NCI-H2029 (cell line): Measurements from ENCODE around the gene BAHD1.

Experiments
- DNase-seq: peaks from one replicate; lab custom pipeline; 2025; lab: John Stamatoyannopoulos, UW

BAHD1 gene

DNA sequence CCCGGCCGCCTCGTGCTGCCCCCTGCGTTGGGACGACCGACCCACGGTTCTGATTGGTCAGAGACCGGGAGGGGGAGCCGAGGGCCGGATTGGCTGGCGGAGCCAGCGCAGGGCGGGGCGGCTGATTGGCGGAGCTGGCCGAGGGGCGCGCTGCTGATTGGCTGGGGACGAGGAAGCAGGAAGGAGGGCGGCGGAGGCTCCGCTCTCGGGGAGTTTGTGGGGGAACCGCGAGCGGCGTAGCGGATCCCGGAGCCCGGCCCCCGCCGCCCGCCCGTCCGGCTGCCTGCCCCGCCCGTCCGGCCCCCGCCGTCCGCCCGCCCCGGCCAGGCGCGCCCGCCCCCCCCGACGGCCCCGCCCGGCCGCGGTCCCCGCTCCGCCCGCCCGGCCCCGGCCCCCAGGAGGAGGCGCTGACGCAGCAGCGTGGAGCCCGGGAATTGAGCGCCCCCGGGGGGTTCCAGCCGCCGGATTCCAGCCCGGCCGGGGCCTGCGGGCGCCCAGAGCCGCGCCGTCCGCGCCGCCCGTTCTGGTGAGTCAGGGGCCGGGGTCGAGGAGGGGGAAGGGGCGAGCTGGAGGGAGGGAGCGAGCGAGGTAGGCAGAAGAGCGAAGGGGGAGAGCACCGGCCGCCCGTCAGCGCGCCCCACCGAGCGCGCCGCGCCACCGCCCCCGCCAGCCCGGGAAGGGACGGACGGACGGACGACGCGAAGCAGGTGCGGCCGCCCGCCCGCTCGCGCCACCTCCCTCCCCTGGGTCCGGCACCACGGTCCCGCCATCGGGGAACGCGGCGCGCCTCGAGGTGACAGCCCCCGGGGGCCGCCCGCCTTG, at the start of gene BAHD1:
Gene BAHD1 (plus strand): TSS at position 211 of the 822 bp plus-strand sequence. CDS start 17,512 bp downstream, outside the sequence.
- peak; percentile 85 for DNase-seq

DNA sequence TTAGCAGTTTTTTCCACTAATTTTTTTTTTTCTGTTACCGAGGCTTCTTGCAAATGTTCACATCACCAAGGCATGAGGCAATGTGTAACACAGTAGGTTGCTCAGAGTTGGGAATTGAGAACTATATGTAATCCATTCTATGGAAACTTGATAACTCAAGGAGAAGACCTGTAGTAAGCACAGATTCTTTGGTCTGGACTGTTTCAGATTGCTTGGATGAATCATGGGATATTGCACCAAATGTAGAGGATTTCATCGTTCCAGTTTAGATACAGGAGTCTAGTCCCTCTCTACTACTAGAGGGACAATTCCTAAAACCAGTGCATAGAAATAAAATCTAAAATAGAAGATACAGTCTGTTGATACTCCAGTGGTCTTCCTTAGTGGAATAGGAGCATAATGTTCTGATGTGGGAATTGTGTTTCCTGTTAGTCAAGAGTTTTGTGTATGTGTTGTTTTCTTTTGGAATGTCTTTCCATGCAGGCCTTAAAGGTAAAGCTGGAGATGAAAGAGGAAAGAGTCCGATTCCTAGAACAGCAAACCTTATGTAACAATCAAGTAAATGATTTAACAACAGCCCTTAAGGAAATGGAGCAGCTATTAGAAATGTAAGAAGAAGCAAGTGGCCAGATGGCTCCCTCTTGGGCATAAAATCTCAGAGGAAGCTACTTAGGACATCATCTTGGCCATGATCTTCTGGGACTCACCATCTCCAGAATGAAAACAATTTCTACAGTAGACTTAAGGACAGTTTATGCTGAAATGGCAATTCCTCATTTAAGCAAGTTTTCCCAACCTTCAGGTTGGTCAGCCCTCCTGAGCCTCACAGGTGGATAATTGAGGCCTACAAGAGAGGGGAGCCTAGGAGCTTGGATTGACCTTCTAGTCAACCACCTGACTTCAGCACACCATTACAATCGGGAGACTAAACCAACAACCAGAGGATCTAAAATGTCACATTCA, 47.5 kb upstream of the BAHD1 start:
- no peak for DNase-seq

DNA sequence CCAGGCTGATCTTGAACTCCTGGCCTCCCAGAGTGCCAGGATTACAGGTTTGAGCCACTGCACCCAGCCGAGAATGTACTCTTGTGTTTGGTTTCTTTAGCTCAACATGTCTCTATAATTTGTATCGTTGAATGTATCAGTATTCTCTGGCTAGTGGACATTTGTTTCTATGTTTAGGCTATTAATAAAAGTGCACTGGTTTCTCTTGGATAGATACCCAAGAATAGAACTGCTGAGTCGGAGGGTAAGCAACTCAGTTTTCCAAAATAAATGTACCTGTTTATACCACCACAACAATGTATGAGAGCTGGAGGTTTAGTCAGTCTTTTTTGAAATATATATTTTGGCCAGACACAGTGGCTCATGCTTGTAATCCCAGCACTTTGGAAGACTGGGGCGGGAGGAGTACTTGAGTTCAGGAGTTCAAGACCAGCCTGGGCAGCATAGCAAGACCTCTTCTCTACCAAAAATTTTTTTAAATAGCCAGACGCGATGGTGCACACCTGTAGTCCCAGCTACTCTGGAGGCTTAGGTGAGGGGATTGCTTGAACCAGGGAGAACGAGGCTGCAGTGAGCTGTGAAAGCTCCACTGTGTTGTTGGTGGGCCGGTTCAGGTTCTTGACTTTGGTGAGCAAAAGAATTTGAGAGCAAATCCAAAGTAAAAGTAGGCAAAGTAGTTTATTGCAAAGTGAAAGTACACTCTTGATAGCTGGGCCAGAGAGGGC, 42.9 kb upstream of the BAHD1 start:
- no peak for DNase-seq

DNA sequence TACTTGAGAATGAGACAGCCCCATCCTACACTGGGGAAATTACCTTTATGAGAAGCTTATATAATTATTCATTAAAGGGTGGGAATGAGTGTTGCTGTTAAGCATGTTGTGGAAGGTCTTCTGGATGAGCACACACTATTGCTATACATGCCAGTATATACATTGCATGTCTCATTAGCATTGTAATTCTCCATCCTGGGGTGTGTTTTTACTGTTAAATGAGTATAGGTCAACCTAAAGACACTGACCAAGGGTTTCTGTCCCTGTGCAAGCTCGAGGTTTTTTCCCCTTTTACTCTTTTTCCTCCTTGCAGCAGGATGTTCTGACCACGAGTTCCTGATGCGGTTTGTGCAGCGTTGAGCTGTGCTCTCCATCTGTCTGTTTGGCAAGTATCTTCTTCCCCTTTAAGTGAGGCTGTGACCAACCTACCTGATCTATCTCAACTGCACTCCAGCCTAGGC, 42.3 kb upstream of the BAHD1 start:
- no peak for DNase-seq

DNA sequence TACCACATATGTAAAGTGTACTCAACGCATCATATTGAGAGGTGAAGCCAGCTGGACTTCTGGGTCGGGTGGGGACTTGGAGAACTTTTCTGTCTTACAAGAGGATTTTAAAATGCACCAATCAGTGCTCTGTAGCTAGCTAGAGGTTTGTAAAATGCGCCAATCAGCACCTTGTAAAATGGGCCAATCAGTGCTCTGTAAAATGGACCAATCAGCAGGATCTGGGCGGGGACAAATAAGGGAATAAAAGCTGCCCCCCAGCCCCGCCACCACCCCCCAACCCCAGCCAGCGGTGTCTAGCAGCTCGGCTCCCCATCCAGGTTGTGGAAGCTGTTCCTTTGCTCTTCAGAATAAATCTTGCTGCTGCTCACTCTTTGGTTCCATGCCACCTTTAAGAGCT, 41.4 kb upstream of the BAHD1 start:
- DNase-seq, result no peak

DNA sequence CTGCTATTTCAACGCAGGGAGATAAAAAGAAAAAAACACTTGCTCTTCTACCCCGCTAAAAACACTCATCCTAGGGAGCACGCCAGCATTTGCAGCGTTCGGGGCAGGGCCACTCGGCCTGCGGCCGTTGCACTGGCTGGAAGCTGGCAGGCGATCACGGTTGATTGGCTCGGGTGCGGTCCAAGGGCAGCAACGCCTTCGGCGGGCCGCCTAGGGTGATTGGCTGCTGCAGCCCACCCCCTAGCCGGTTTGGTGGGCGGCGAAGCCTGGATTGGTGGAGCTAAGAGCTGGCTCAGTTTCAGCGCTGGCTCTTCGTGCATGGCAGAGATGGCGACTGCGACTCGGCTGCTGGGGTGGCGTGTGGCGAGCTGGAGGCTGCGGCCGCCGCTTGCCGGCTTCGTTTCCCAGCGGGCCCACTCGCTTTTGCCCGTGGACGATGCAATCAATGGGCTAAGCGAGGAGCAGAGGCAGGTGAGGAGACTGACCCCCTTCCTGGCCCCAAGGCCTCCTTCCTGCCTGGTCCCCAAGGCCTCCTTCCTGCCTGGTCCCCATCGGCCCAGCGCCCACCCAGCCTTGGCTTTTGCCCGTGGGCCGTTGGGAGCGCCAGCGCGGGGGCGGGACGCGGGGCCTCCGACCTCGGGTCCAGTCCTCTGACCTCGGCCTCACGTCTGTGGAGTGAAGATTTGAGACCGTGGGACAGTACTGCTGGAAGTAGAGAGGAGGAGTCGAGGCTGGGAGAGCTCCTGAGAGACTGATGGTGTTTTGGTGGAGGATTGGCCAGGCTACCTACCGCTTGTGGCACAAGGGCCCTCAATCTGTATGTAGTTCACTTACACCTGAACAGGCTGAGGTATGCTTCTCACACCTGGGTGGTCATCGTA, 35.0 kb upstream of the BAHD1 start, which contains the start of gene IVD:
Gene IVD (plus strand): TSS at position 295 of the 881 bp plus-strand sequence. CDS start 33 bp downstream, at position 328.
- DNase-seq, result peak; percentile 74

DNA sequence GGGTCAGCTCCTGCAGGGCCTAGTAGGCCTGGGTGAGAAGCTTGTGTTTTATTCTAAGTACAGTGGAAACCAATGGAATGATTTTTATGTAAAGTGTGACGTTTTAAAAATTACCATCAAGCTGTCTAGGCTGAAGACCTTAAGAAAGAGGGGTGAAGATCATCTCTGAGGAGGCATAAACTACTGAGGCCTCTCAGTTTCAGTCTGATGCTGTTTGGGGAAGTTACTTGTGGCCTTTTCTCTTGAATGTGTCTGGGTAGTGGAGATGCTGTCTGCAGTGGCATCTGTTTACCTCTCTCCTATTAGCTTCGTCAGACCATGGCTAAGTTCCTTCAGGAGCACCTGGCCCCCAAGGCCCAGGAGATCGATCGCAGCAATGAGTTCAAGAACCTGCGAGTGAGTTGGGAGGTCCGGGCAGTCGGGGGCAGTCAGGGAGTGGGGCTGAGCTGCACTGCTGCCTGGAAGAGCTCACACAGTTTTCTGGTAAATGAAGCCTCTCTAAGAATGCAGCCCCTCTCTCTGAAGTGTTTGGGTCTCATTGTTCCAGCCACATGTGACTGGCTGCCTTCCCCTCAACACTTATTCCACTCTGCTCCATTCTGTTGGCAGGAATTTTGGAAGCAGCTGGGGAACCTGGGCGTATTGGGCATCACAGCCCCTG, 33.3 kb upstream of the BAHD1 start:
- DNase-seq, result no peak

DNA sequence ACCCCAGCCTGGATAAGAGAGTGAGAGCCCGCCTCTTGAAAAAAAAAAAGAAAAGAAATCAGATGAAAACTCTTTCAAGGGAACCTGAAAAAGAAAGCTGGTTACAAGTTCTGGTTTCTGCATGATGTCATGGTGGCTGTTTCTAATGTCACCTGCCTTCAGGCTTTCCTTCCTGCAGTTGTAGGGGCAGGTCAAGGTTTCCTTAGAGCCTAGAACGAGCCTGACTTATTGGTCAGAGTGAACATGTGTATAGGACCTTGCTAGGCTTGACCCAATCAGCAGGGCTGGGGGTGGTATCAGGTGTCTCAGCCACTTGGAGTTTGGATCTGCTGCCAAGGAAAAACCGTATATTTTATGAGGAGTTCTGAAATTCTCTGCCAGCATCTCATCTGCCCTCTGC, 31.4 kb upstream of the BAHD1 start:
- no peak for DNase-seq

DNA sequence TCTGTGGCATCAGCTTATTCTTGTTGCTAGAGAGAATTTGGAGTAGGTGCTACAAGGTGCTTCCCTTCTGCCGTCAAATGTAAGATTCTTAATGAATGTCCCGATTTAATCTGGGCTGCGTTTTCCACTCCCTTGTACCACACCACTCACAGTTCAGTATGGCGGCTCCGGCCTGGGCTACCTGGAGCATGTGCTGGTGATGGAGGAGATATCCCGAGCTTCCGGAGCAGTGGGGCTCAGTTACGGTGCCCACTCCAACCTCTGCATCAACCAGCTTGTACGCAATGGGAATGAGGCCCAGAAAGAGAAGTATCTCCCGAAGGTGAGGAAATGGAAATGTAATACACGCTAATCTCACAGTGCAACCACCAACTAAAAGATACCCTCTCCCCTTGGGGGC, 30.3 kb upstream of the BAHD1 start:
- no peak for DNase-seq

DNA sequence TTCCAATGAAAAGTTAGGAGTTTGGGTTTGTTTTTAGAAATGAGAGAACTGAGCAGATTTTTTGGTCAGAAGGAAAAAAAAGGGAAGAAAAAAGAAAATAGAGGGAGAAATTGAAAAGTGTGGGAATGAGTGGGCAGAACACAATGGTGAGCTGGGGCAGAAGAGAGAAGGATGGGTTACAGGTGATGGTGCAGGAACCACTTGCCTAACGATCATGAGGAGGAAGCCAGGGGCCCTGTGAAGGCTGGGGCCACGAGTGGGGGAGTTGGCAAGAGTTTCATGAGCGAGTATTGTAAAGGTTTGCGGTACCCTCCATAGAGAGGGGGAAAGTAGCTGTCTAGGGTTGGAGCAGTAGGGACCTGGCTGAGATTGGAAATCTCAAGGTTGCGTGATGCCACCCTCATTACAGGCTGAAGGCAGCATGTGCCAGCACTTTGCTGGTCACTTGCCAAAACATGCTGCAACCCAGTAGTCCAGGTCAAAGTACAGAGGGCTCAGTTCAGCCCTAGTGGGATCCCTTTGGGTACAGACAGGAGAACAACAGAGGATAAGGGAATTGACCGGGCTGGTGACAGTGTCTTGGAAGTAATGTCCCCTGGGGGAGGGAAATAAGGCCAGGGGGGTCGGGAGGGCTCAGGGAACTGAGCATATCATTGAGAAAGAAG, 28.5 kb upstream of the BAHD1 start:
- no peak for DNase-seq

DNA sequence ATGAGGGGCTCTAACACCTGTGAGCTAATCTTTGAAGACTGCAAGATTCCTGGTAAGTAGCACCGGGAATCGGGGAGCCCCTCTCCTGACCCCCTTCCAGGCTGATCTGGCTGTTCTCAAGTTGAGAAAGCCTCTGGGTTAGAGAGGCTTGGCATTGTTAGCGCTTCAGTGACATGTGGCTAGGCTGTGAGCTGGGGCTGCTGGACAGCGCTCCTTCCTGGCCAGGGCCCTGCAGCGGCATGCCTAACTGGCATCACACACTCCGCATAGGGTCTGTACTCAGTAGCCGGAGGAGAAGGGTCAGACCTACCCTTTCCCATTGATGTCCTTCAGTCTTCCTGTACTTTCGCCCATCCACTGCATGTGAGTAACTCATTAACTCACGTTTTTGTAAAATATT, 27.7 kb upstream of the BAHD1 start:
- DNase-seq, result no peak

DNA sequence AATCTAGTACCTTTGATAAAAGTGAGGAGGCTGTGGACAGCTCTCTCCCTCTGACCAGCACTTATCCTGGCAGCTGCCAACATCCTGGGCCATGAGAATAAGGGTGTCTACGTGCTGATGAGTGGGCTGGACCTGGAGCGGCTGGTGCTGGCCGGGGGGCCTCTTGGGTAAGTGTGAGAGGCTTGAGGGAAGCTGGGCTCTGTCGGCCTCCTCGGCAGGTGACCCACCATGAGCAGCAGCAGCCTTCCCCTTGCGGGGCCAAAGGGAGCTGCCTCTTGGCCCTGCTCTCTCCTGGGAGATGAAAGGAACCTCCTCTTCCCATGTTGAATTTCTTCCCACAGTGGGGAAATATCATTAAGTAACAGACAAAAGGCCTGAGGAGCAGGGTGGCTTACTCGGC, 25.9 kb upstream of the BAHD1 start:
- no peak for DNase-seq

DNA sequence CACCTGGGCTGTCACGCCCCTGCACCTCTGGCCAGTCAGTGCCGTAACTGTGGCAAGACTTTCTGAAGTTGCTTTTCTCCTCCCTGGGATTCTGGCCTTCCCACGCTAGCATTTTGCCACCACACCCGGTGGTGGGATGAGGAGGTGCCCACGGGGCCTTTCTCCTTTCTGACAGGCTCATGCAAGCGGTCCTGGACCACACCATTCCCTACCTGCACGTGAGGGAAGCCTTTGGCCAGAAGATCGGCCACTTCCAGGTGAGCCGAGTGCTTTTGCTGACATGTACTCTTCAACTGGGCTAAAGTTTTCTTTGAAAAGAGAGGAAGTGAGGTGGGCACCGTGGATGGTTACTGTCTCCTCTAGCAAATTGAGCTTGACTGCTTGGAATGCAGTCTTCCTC, 25.5 kb upstream of the BAHD1 start:
- no peak for DNase-seq

DNA sequence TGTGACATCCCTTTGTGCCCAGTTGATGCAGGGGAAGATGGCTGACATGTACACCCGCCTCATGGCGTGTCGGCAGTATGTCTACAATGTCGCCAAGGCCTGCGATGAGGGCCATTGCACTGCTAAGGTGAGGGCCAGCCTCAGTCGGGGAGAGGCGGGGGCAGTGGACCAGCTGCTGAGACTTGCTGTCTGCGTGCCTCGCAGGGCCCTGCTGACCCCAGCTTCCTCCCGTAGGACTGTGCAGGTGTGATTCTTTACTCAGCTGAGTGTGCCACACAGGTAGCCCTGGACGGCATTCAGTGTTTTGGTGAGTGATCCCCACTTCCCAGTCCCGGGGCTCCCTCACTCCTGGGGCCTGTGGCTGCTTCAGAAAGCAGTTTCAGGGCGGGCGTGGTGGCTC, 24.7 kb upstream of the BAHD1 start:
- DNase-seq, result no peak

DNA sequence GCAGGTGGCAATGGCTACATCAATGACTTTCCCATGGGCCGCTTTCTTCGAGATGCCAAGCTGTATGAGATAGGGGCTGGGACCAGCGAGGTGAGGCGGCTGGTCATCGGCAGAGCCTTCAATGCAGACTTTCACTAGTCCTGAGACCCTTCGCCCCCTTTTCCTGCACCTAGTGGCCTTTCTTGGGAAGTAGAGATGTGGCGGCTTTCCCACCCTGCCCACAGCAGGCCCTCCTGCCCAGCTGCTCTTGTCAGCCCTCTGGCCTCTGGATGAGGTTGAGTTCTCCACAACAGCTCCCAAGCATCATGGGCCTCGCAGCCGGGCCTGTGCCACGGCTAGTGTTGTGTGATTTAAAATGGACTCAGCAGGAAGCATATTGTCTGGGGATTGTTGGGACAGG, 22.6 kb upstream of the BAHD1 start:
- no peak for DNase-seq

DNA sequence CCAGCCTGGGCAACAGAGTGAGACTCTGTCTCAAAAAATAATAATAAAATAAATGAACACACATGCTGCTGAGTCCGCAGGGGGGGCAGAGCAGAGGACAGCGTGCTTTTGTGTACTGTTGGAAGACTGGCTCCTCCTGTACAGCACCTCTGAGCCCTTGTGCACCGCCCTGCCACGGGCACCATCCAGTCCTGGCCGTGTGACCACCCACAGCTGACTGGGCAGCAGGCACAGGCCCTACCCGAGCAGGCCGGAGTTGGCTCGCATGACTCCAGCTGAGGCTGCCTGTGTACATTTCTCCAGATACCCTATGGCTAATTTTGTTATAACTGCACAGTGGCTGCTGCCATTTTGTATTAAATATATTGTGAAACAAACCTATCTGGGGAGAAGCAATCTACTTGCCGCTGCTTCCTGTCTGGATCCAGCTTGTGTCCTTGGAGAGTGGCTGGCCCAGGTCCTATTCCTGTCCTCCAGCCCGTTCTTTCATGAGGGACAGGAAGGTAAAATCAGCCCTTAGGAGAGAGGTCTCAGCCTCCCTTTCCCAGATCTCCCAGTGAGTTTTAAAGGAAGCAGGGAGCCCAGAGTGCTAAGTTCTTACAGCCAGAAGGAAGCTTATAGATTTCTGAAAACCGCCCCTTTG, 20.6 kb upstream of the BAHD1 start:
- DNase-seq, result no peak

DNA sequence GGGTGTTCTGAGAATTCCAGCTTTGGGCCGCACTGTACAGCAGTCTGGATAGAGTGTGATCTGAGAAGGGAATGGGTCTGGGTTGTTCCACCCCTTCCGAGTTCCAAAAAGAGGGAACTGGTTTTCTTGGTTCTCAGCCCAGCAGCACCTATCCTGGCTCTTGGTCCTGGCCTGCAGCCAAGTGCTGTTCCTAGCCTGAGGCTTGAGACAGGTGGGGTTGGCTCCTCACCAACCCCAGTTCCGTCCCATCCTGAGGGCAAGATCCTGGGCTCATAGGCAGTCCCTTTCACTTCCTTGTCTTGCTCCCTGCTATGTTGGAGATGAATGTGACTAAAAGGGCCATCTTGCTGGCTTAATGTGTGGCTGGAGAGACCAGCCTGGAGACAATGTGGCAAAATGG, 20.0 kb upstream of the BAHD1 start:
- DNase-seq, result peak; percentile 80

DNA sequence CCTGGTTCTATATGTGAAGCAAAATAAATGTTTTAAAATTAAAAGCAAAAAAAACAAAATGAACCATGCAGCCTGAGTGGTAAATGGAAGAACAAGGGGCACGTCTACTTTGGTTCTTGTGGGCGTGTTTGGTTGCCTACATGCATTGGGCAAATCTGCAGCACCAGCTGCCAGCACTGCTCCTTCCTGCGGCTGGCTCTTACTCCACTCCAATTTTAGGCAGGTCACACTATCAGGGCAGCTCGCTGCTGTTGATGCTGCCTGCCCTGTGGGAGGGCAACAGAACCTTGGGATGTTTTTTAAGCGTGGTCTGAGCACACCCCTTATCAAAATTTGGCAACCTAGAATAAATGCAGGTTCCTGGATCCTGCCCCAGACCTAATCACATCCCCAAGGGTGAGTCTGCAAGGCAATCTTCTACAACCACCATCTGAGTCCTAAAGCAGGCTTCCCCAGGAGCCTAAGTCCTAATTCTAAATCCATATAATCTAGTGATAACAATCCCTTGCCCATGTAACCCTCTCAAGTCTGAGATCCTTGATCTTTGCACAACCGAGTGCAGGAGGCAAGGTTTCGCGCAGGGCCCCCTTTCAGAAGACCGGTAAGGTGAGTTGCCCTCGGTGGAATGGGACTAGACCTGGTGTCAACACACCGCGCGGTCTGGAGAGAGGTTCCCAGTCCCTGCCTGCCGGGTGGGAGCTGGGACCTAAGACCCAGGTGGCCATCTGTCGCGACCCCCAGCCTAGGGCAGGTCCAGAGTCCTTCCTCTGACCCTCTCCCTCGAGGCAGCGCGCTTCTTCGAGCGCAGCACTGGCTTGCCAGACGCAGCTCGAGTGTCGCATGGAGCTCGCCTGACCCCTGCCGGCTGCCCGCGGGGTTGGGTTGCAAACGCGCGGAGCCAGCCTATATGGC, 19.3 kb upstream of the BAHD1 start:
- DNase-seq, result no peak
